ENCODE results near the gene FOXO4. TPM values are rescaled to one million over a fixed set of nuclear protein-coding genes. Genes with fewer than 3 reads are reported as not detected.

Gene FOXO4

GRCh38 chrX:71151366-71151765, 55.7 kb downstream of the FOXO4 start:
- no peak overlapping the region for H2BK15ac ChIP-seq (ENCODE audit: low read length)
- H3K18ac ChIP-seq (ENCODE audit: low read length): no peak overlapping the region
- H3K14ac ChIP-seq (ENCODE audit: low read length): no peak overlapping the region
- H2BK120ac ChIP-seq (ENCODE audit: low read depth, low read length): no peak overlapping the region
- H4K91ac ChIP-seq (ENCODE audit: low read depth, low read length, poor library complexity): no peak overlapping the region
- H3K27ac ChIP-seq (replicated peaks; ENCODE audit: low read length): no peak overlapping the region
- no peak overlapping the region for H3K23ac ChIP-seq (ENCODE audit: low read depth, low read length, poor library complexity)
- no peak overlapping the region for H4K8ac ChIP-seq (ENCODE audit: low read depth, low read length)
- H3K9me3 ChIP-seq (replicated peaks in 1 of 2; ENCODE audit: control insufficient read depth in 2 of 2, insufficient read depth in 1 of 2, low read depth in 1 of 2, low read length in 2 of 2): no peaks in the 10 kb centered on the region
- no peak overlapping the region for H3K4me2 ChIP-seq (ENCODE audit: insufficient read depth, low read length, poor library complexity, severe bottlenecking)
- H2AK5ac ChIP-seq (ENCODE audit: low read depth, low read length): no peak overlapping the region
- no CpG with 5 or more reads among the region's 7 CpGs for WGBS, 2 donors (ENCODE audit: extremely low coverage in 2 of 2, insufficient read length in 2 of 2, insufficient replicate concordance in 1 of 2)
- no peak for DNase-seq (ENCODE audit: low spot score)
- peaks cover 7 to 9% of the 10 kb centered on the region in 2 donors for H3K4me1 ChIP-seq (ENCODE audit: control insufficient read depth in 2 of 2, insufficient read depth in 1 of 2, low read depth in 1 of 2, low read length in 2 of 2)
- H3K4ac ChIP-seq (ENCODE audit: low read length): no peak overlapping the region
- H3K9ac ChIP-seq (ENCODE audit: low read depth, low read length, poor library complexity): no peak overlapping the region
- H3K4me3 ChIP-seq (ENCODE audit: low read length in 2 of 2): no peak overlapping the region
- no peak overlapping the region for H2BK12ac ChIP-seq (ENCODE audit: low read length)
- no peak overlapping the region for H2BK5ac ChIP-seq (ENCODE audit: low read length)
- H2AFZ ChIP-seq (ENCODE audit: low read length): no peak overlapping the region
- no peaks in the 10 kb centered on the region for H3K27me3 ChIP-seq (ENCODE audit: control insufficient read depth in 3 of 3, insufficient read depth in 3 of 3, low read depth in 1 of 3, low read length in 3 of 3)
- peaks cover 9% of the 10 kb centered on the region for H3K79me1 ChIP-seq (ENCODE audit: low read depth, low read length)
- peaks cover 2 to 11% of the 10 kb centered on the region in 2 donors for H3K36me3 ChIP-seq (replicated peaks in 1 of 2; ENCODE audit: control insufficient read depth in 2 of 2, insufficient read depth in 2 of 2, low read length in 2 of 2)

Small RNA genes within 50 kb of the gene (small RNA-seq; reads per million reads assigned to genes)
- gene CXorf65 (ENCODE audit: insufficient read depth): not detected
